Spleen (tissue), 11 donors: Measurements from ENCODE around the gene MUS81. TPM values are rescaled to one million over a fixed set of nuclear protein-coding genes. Genes with fewer than 3 reads are reported as not detected.

Experiments used
- DNase-seq: peaks from one replicate; pipeline ENCODE4 v3.0.0-alpha.2; 2020
- H3K27ac ChIP-seq, 8 donors: fragments of 200-600 bp; sonication (generic) in 7 of 8; 1 replicate in 4 of 8; 2 replicates in 4 of 8; pipeline versions ENCODE4 v1.5.0 to v1.8.0; 2016 to 2021; ENCODE audit warnings: inconsistent platforms in 4 of 8, mild to moderate bottlenecking in 4 of 8, moderate library complexity in 1 of 8
- H3K27me3 ChIP-seq, 7 donors: fragments of 200-600 bp; sonication (generic) in 6 of 7; replicated peaks in 1 of 7; 1 replicate in 4 of 7; 2 replicates in 3 of 7; pipeline versions ENCODE4 v1.5.0 to v1.8.0; 2016 to 2021; ENCODE audit warnings: inconsistent platforms in 3 of 7, mild to moderate bottlenecking in 1 of 7
- H3K36me3 ChIP-seq, 6 donors: fragments of 200-600 bp; sonication (generic) in 5 of 6; 1 replicate in 4 of 6; 2 replicates in 2 of 6; pipeline versions ENCODE4 v1.5.0 to v1.8.0; 2016 to 2021; ENCODE audit warnings: inconsistent platforms in 2 of 6
- H3K4me1 ChIP-seq, 6 donors: fragments of 200-600 bp; sonication (generic) in 5 of 6; 1 replicate in 3 of 6; 2 replicates in 3 of 6; pipeline versions ENCODE4 v1.5.0 to v1.8.0; 2016 to 2021; ENCODE audit warnings: inconsistent platforms in 3 of 6
- H3K4me3 ChIP-seq, 8 donors: fragments of 200-600 bp; sonication (generic) in 7 of 8; 1 replicate in 4 of 8; 2 replicates in 4 of 8; pipeline versions ENCODE4 v1.5.0 to v1.8.0; 2016 to 2021; ENCODE audit warnings: inconsistent platforms in 4 of 8, mild to moderate bottlenecking in 4 of 8, moderate library complexity in 2 of 8
- H3K9me3 ChIP-seq, 8 donors: fragments of 200-600 bp; sonication (generic) in 7 of 8; 1 replicate in 4 of 8; 2 replicates in 4 of 8; pipeline versions ENCODE4 v1.5.0 to v1.8.0; 2016 to 2021; ENCODE audit warnings: inconsistent platforms in 4 of 8
- CTCF ChIP-seq, 11 experiments: fragments of 200-600 bp in 7 of 11; fragments of 450-650 bp in 4 of 11; sonication (generic) in 4 of 11; IDR thresholded peaks in 8 of 11; conservative IDR thresholded peaks in 3 of 11; 1 replicate in 7 of 11; 2 replicates in 4 of 11; pipeline versions ENCODE4 v1.4.0 to v1.8.0; 2016 to 2021; ENCODE audit warnings: antibody characterized with exemption in 11 of 11, inconsistent platforms in 4 of 11, mild to moderate bottlenecking in 1 of 11
- POLR2A ChIP-seq, 3 donors: fragments of 450-650 bp; IDR thresholded peaks; one replicate each; pipeline ENCODE4 v1.5.1; 2017; ENCODE audit warnings: antibody characterized with exemption in 3 of 3, mild to moderate bottlenecking in 1 of 3
- POLR2AphosphoS5 ChIP-seq, 3 donors: sonication (generic); formaldehyde crosslinking; IDR thresholded peaks; one replicate each; pipeline ENCODE4 v1.5.1; 2017; ENCODE audit warnings: antibody characterized with exemption in 3 of 3
- WGBS, 5 donors: extraction: QIAGEN DNeasy Blood & Tissue Kit in 3 of 5; methylation state at CpG; one replicate each; pipeline versions ENCODE4 v1.1.5 to v1.1.7; 2013 to 2018; 5-methylcytosine and 5-hydroxymethylcytosine counted together
- intact Hi-C: fragments of 100-400 bp; cut with DNase I; formaldehyde crosslinking; loops from one replicate; pipeline ENCODE4 v1.15.0; 2023; ENCODE audit warnings: low total_unique reads
- polyA plus RNA-seq, 3 donors: library from polyadenylated mRNA; stranded (reverse); fragments of 200-250 nt; gene quantifications; one replicate each; pipeline ENCODE4 v1.2.1, GENCODE V29; 2013
- total RNA-seq, 7 donors: library from RNA; depleted of rRNA in 3 of 7; stranded (reverse); fragments of >200 nt in 3 of 7; fragmentation: NEBNext Ultra II Directional in 4 of 7; extraction: Animal tissue kit (Norgen Biotek cat#: 25700) in 4 of 7; gene quantifications; one replicate each; pipeline versions ENCODE4 v1.1.0 to v1.2.1, GENCODE V29; 2016 to 2021
- donor health status: healthy with polysubstance abuse.
- donor health status: DM: no; HTN: no; CAD: no; lungs with moderate emphysema.
- donor health status: DM: no; HTN: no; CAD: no.
- donor health status: Bipolar disorder and iron deficiency.
- donor health status: healthy.
- donor health status: DM: no; HTN: no; CAD: no.
- donor health status: DM: yes; HTN: yes; CAD: no.

Gene MUS81
- total and polyA plus RNA-seq, 10 donors, result 54.8 to 93.5 (median 72.7) TPM

DNA sequence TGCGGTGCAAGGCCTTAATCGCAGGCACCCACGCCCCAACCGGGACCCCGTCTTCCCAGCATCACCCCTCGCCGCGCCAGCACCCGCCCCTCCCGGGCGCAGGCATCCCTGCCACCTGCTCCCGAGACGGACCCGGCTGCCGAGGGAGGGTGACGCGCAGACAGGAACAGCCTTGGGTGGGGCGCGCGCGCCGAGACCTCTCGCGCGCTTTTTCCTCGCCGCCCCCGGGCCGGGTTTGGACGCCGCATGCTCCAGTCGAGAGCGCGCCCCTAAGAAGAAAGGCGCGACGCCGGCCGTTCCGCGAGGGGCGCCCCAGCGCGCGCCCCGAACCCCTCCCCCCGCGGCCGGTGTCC is 2.8 kb upstream of the MUS81 start:
- peak overlapping the region; percentile 76 to 100 (median 99) for H3K4me3 ChIP-seq
- peaks cover 40 to 83% (median 72%) of the 10 kb centered on the region in 6 donors for H3K4me1 ChIP-seq
- H3K27ac ChIP-seq, result peak overlapping the region; percentile 93 to 99 (median 97)
- no peak for TF ChIP-seq POLR2AphosphoS5 (IDR thresholded peaks at IDR 0.05)
- peak in 1 of 3 donors; percentile 4 for TF ChIP-seq POLR2A (IDR thresholded peaks at IDR 0.05)
- intact Hi-C loops, result no loop called here
- DNase-seq, result no peak
- H3K36me3 ChIP-seq, result peaks cover 7 to 52% (median 46%) of the 10 kb centered on the region in 6 donors
- 0 to 1% (median 0%) methylated on average over 6 to 49 of the region's 49 CpGs for WGBS, 5 donors
- H3K9me3 ChIP-seq, result no peaks in the 10 kb centered on the region
- no peaks in the 10 kb centered on the region for H3K27me3 ChIP-seq

DNA sequence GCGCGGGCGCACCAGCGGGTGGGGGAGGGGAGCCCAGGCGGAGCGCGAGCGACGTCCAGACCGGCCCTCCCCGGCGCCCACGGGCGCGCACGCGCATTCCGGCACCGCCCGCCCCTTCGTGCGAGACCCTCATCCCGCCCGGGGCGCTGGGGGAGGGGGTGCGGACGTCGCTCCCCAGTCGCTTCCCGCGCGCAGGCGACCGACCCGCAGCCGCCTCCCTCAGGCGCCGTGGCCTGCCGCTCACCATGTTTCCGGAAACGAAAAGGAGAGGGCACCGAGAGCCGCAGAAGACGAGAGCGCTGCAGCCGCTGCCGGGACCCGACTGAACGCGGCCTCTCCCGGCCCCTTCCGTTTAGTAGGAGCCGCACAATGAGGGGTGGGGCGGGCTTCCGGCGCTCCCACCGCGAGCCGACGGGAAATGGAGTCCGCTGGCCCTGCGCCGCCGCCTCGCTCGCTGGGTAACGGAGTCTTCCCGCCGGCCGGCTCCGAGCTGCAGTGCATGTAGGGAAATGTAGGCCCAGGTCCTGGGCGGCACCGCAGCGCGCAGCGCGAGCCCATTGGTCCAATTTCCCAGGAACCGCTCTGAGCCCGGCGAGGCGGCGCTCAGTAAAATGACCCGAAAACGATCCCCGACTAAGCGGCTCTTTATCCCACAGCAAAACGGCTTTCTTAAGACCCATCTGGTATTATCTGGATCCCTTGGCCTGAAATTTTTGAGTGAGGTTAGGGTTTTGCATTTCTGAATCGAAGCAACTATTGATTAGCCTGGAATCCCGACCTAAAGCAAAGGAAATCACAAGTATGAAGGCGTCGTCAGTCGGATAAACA is 2.2 kb upstream of the MUS81 start, which contains the start of gene CFL1:
Gene CFL1 (minus strand): TSS at position 328 of the 828 bp plus-strand sequence. CDS start 81 bp downstream, at position 247.
- TF ChIP-seq POLR2AphosphoS5 (IDR thresholded peaks at IDR 0.05) (peak; percentile 99 to 100 (median 100)), POLR2A (IDR thresholded peaks at IDR 0.05) (peak; percentile 96 to 99 (median 98)), CTCF (IDR thresholded peaks at IDR 0.05 in 8 of 11, conservative IDR thresholded peaks at IDR 0.05 in 3 of 11) (peak in 3 of 11 experiments; percentile 29 to 55 (median 40))
- intact Hi-C loops, result no loop called here
- Histone ChIP-seq H3K4me1 (peaks cover 40 to 83% (median 72%) of the 10 kb centered on the region in 6 donors), H3K4me3 (peak within 1 kb of the TSS; percentile 76 to 100 (median 99)), H3K27ac (peak within 1 kb of the TSS; percentile 93 to 99 (median 97)), H3K27me3 (no peaks in the 10 kb centered on the region), H3K9me3 (no peaks in the 10 kb centered on the region), H3K36me3 (peaks cover 7 to 52% (median 46%) of the 10 kb centered on the region in 6 donors)
- WGBS, 5 donors, result 0 to 1% (median 0%) methylated on average over 33 to 92 of the region's 92 CpGs
- peak; percentile 99 for DNase-seq

- Histone ChIP-seq H3K27me3 (no peaks in the 10 kb centered on the region), H3K9me3 (no peaks in the 10 kb centered on the region), H3K36me3 (peaks cover 8 to 52% (median 46%) of the 10 kb centered on the region in 6 donors), H3K4me3 (peak overlapping the region; percentile 76 to 100 (median 99)), H3K27ac (peak overlapping the region; percentile 93 to 99 (median 97)), H3K4me1 (peaks cover 40 to 82% (median 72%) of the 10 kb centered on the region in 6 donors)
- WGBS, 5 donors, result 0 to 1% (median 1%) methylated on average over 10 of the region's 10 CpGs
- TF ChIP-seq CTCF (IDR thresholded peaks at IDR 0.05 in 8 of 11, conservative IDR thresholded peaks at IDR 0.05 in 3 of 11) (no peak), POLR2AphosphoS5 (IDR thresholded peaks at IDR 0.05) (no peak), POLR2A (IDR thresholded peaks at IDR 0.05) (no peak)
- intact Hi-C loops, result no loop called here
- DNase-seq, result no peak
These were observed 1.5 kb upstream of the MUS81 start for GRCh38 chr11:65858681-65859087.

DNA sequence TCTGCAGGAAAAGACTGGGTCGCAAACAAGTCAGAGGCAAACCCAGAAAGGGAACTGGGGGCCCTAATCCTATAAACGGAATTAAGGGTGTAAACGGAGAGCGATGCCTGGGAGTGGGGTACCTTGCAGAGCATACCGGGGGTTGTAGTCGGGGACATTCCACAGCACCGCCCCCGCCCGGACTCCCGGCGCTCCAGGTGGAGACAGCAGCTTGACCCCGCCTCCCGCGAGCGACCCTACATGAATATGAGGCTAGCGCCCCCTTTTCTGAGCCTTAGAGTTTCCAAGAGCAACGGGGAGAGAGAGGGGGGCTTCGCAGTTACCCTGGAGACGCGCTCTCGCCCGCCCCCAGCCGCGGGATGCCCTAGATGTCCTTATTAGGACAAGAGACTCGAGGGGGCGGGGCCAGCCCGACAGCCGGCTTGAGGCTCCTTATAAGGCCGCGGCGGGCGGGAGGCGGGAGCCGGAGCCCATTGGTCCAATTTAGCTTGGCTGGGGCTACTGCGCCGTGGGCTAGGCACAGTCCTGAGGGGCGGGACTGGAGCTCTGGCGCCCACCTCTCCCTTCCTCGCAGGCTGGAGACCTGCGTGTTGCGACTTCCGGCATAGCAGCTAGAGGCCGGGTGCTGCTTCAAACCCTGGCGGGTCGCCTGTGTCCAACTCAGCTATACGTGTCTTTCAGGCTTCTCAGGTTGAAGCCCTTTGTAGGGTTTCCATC is 980 bp upstream of the MUS81 start:
- TF ChIP-seq POLR2A (IDR thresholded peaks at IDR 0.05) (peak in 2 of 3 donors; percentile 48 to 91), CTCF (IDR thresholded peaks at IDR 0.05 in 8 of 11, conservative IDR thresholded peaks at IDR 0.05 in 3 of 11) (peak in 4 of 11 experiments; percentile 8 to 41 (median 30)), POLR2AphosphoS5 (IDR thresholded peaks at IDR 0.05) (peak; percentile 96 to 98 (median 98))
- peak; percentile 100 for DNase-seq
- H3K9me3 ChIP-seq, result no peaks in the 10 kb centered on the region
- intact Hi-C loops, result no loop called here
- H3K36me3 ChIP-seq, result peaks cover 8 to 52% (median 46%) of the 10 kb centered on the region in 6 donors
- peak overlapping the region; percentile 93 to 99 (median 97) for H3K27ac ChIP-seq
- no peaks in the 10 kb centered on the region for H3K27me3 ChIP-seq
- peak overlapping the region; percentile 86 to 100 (median 99) for H3K4me3 ChIP-seq
- WGBS, 5 donors, result 0 to 1% (median 0%) methylated on average over 14 to 46 of the region's 46 CpGs
- peaks cover 38 to 82% (median 70%) of the 10 kb centered on the region in 6 donors for H3K4me1 ChIP-seq
